Measurements from ENCODE around the gene ACTL9. TPM values are rescaled to one million over a fixed set of nuclear protein-coding genes. Genes with fewer than 3 reads are reported as not detected.

Gene ACTL9
- polyA plus RNA-seq, 1 donor: not detected

Other genes with a start within 250 kb of the ACTL9 start
- gene PRAM1, start 196.2 kb downstream of the ACTL9 start, polyA plus RNA-seq: 3.6 TPM
- gene ZNF414, start 184.6 kb downstream of the ACTL9 start, polyA plus RNA-seq: 21.6 TPM
- 13.9 TPM for gene MYO1F, start 121.4 kb downstream of the ACTL9 start, polyA plus RNA-seq
- 17.3 TPM for gene ADAMTS10, start 88.1 kb downstream of the ACTL9 start, polyA plus RNA-seq
- gene NFILZ, start 68.2 kb downstream of the ACTL9 start, polyA plus RNA-seq: not detected
- not detected for gene OR2Z1, start 22.8 kb upstream of the ACTL9 start, polyA plus RNA-seq
- 31.7 TPM for gene ZNF558, start 133.5 kb upstream of the ACTL9 start, polyA plus RNA-seq
- gene MBD3L1, start 133.6 kb upstream of the ACTL9 start, polyA plus RNA-seq: not detected